Ascending aorta (tissue), 2 donors: Measurements from ENCODE around the gene AVP. TPM values are rescaled to one million over a fixed set of nuclear protein-coding genes. Genes with fewer than 3 reads are reported as not detected.

Experiments used
- DNase-seq, 2 donors: peaks; one replicate each; pipeline ENCODE4 v3.0.0-alpha.2; 2019; ENCODE audit warnings: low spot score in 2 of 2
- H3K27ac ChIP-seq, 2 donors: fragments of 200-600 bp; sonication (generic); one replicate each; pipeline ENCODE4 v1.5.1; 2016 to 2017; ENCODE audit warnings: mild to moderate bottlenecking in 1 of 2
- H3K27me3 ChIP-seq: fragments of 200-600 bp; sonication (generic); one replicate; pipeline ENCODE4 v1.5.1; 2017
- H3K36me3 ChIP-seq, 2 donors: fragments of 200-600 bp; sonication (generic); one replicate each; pipeline ENCODE4 v1.5.1; 2016
- H3K4me1 ChIP-seq, 2 donors: fragments of 200-600 bp; sonication (generic); one replicate each; pipeline ENCODE4 v1.5.1; 2016 to 2017; ENCODE audit warnings: mild to moderate bottlenecking in 1 of 2
- H3K4me3 ChIP-seq, 2 donors: fragments of 200-600 bp; sonication (generic); one replicate each; pipeline ENCODE4 v1.5.1; 2016 to 2017; ENCODE audit warnings: mild to moderate bottlenecking in 1 of 2
- H3K9me3 ChIP-seq, 2 donors: fragments of 200-600 bp; sonication (generic); one replicate each; pipeline ENCODE4 v1.5.1; 2016
- CTCF ChIP-seq, 3 experiments: fragments of 200-600 bp in 2 of 3; fragments of 450-650 bp in 1 of 3; sonication (generic) in 2 of 3; IDR thresholded peaks; one replicate each; pipeline ENCODE4 v1.5.1; 2016 to 2019; ENCODE audit warnings: antibody characterized with exemption in 3 of 3, mild to moderate bottlenecking in 1 of 3, moderate library complexity in 1 of 3
- intact Hi-C: fragments of 100-400 bp; cut with DNase I; formaldehyde crosslinking; loops from one replicate; pipeline ENCODE4 v1.15.1; 2023
- total RNA-seq: library from RNA; depleted of rRNA; stranded (reverse); fragments of >200 nt; gene quantifications from one replicate; pipeline ENCODE4 v1.1.0, GENCODE V29; 2016

AVP gene
- total RNA-seq, 1 donor from 2014 or later = not detected

GRCh38 chr20:3106658-3107463 lies 22.3 kb upstream of the AVP start:
- intact Hi-C loops = no loop called here
- no peak overlapping the region for H3K27ac ChIP-seq
- H3K4me3 ChIP-seq = no peak overlapping the region
- no peaks in the 10 kb centered on the region for H3K4me1 ChIP-seq
- no peaks in the 10 kb centered on the region for H3K9me3 ChIP-seq
- peaks cover 15 to 27% of the 10 kb centered on the region in 2 donors for H3K36me3 ChIP-seq
- TF ChIP-seq CTCF (IDR thresholded peaks at IDR 0.05) = no peak
- DNase-seq = no peak
- no peaks in the 10 kb centered on the region for H3K27me3 ChIP-seq

DNA sequence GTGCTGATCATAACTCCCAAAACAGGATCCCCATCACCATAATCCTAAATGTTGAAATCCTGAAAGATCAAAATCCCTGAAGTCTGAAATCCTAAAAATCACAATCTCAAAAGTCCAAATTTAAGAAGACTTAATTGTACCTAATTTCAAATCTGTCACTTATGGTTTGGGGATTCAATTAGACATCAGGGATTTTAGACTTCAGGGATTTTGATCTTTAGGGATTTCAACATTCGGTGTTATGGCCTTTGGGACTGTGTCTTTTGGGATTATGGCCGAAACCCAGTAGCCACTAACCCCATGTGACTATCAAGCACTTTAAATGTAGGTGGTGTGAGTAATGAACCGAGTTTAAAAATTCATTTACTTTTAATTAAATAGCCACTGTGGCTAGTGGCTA lies 21.7 kb upstream of the AVP start:
- H3K36me3 ChIP-seq = peaks cover 15 to 27% of the 10 kb centered on the region in 2 donors
- intact Hi-C loops = no loop called here

GRCh38 chr20:3105256-3106137 lies 21.0 kb upstream of the AVP start:
- H3K4me3 ChIP-seq = no peak overlapping the region

More for the DNA sequence above, 21.7 kb upstream of the AVP start:
- Histone ChIP-seq H3K27me3 (no peaks in the 10 kb centered on the region), H3K27ac (no peak overlapping the region), H3K4me3 (no peak overlapping the region), H3K9me3 (no peaks in the 10 kb centered on the region), H3K4me1 (no peaks in the 10 kb centered on the region)
- DNase-seq = no peak
- no peak for TF ChIP-seq CTCF (IDR thresholded peaks at IDR 0.05)

DNA sequence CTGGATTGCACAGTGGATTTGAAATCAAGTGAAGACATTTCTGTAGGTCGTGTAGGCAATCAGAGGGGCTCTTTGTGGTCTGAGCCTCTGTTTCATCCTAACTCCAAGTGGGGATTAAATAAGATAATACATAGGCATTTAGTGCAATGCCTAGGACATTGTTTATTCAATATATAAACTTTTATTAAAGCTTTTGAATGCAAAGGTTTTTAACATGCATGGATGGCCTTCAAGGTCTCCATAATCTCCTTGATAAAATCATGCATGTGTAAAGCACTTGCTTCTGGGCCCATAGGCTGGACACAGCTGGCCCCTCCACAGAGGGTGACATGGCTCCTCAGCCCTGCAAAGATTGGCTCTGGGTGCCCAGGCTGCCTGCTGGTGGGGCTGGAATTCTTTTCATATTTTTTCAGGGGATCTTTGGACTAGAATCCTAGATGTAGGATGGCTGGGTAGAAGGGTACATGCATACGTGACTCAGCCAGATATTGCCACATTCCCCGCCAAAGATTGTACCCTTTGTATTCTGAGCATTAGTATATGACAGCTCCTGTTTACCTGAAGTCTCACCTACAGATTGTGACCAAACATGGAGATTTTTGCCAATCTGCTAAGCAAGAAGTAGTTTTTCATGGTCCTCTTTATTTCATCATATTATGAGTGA lies 19.0 kb upstream of the AVP start:
- TF ChIP-seq CTCF (IDR thresholded peaks at IDR 0.05) = no peak
- H3K36me3 ChIP-seq = peaks cover 3 to 7% of the 10 kb centered on the region in 2 donors
- intact Hi-C loops = no loop called here
- H3K9me3 ChIP-seq = no peaks in the 10 kb centered on the region
- H3K4me3 ChIP-seq = no peak overlapping the region
- DNase-seq = no peak
- no peak overlapping the region for H3K27ac ChIP-seq
- no peaks in the 10 kb centered on the region for H3K4me1 ChIP-seq
- no peaks in the 10 kb centered on the region for H3K27me3 ChIP-seq

More at GRCh38 chr20:3105256-3106137, 21.0 kb upstream of the AVP start:
- no peak overlapping the region for H3K27ac ChIP-seq
- intact Hi-C loops = no loop called here
- TF ChIP-seq CTCF (IDR thresholded peaks at IDR 0.05) = no peak
- H3K27me3 ChIP-seq = no peaks in the 10 kb centered on the region
- H3K36me3 ChIP-seq = peaks cover 15 to 27% of the 10 kb centered on the region in 2 donors
- no peaks in the 10 kb centered on the region for H3K4me1 ChIP-seq
- H3K9me3 ChIP-seq = no peaks in the 10 kb centered on the region
- no peak for DNase-seq

GRCh38 chr20:3102575-3103368 lies 18.2 kb upstream of the AVP start:
- Histone ChIP-seq H3K36me3 (peaks cover 0 to 3% of the 10 kb centered on the region in 2 donors), H3K27me3 (no peaks in the 10 kb centered on the region), H3K4me1 (no peaks in the 10 kb centered on the region), H3K27ac (no peak overlapping the region), H3K4me3 (no peak overlapping the region), H3K9me3 (no peaks in the 10 kb centered on the region)
- no peak for TF ChIP-seq CTCF (IDR thresholded peaks at IDR 0.05)
- intact Hi-C loops = no loop called here
- no peak for DNase-seq
